HG03460 (cell line): Measurements from ENCODE around the gene MMAA.
"Not testable (repeated sequence)": the region's sequence is repeated elsewhere in the genome, so short reads cannot be mapped to it uniquely, and the experiment has no call there.

Source experiments
- ATAC-seq: cut with Tn5 transposase; IDR thresholded peaks from one replicate; pipeline ENCODE4 v1.9.1; 2021; ENCODE audit not compliant: unreplicated experiment

MMAA gene

DNA sequence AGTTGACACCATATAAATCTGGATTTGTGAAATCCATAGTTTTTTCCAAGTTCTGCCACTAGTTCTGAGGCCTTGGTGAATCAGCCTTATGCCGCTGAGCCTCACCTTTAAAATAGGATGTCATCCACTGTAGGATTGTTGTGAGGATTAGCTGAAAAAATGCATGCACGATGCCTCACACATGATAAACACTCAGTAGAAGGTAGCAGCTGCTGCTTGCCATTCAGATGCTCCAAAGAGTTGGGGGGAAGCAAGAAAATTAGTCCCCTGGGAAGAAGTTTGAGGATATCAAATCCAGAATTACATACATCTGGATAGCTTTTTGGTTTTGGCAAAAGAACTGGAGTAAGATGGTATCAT lies 7.4 kb downstream of the MMAA start:
- no peak for ATAC-seq

DNA sequence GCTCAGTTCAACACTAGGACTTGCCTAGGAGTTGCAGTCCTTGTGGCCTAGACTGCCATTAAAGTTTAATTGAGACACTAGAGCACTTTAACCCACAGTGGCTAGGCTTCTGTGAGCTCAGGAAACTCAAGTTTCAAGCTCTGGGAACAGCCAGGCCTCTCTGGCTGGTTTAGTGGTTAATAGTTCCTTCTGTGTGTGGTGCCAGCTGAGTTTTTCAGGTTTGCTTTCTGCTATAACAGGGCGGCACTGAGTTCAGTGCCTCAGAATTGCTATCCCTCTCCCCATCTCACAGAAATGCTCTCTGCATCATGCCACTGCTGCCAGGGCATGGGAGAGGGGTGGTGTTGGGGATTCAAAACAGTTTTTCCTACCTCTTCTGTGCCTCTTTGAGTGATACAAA lies 15.9 kb downstream of the MMAA start:
- no peak for ATAC-seq

DNA sequence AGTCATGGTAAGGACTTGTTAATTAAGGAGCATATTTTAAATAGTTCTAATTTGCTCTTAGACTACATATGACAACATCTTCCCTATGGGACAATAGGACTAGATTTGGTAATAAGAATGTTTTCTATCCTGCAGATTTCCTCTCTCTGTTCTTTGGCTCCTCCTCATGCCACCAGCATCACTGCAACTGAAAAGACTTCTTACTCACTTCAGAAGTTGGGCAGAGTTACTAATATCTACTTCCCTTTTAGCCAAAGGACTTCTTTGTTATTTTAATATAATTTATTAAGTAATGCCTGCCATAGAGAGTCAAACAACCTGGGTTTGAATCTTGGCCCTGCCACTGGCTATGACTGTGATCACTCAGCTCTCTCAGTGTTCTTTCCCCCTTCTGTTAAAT lies 16.4 kb downstream of the MMAA start:
- ATAC-seq = no peak

DNA sequence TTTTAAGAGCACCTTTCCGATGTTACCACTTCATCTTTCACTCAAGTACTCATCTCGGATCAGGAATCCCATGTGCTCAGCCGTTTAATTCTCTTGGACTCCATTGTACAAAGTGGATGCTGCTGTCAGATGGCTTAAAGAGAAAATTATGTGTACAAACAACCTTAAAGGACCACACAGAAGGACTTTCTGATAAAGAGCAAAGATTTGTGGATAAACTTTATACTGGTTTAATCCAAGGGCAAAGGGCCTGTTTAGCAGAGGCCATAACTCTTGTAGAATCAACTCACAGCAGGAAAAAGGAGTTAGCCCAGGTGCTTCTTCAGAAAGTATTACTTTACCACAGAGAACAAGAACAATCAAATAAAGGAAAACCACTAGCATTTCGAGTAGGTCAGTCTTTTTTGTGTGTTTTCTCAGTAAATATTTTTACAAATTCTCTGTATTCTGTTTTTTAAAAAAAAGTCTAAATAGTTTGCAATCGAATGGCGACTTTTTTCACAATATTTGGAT lies 20.1 kb downstream of the MMAA start:
- no peak for ATAC-seq

DNA sequence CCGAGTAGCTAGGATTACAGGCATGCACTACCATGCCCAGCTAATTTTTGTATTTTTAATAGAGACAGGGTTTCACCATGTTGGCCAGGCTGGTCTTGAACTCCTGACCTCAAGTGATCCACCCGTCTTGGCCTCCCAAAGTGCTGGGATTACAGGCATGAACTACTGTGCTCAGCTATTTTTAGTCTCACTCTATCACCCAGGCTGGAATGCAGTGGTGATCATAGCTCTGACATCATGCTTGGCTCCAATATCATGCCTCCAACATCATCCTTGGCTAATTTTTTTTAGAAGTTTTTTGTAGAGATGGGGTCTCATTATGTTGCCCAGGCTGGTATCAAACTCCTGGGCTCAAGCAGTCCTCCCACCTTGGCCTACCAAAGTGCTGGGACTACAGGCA lies 21.1 kb downstream of the MMAA start:
- not testable (repeated sequence) for ATAC-seq

DNA sequence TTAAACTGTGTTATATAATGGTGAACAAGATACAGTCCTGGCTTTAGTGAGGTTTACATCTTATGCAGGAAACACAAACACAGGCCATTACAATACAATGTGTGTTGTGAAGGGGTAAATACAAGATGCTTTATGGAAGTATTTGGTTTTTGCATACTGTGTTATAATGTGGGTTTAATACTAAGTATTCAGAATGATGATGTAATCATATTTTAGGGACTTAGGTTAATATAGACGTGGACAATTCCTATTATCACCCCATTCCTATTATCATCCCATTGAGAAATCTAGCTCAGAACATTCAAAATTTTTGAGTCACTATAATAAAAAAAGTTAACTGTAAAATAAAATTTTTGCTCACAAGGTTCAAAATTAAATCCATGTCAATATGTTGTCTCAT lies 24.1 kb downstream of the MMAA start:
- ATAC-seq = no peak

DNA sequence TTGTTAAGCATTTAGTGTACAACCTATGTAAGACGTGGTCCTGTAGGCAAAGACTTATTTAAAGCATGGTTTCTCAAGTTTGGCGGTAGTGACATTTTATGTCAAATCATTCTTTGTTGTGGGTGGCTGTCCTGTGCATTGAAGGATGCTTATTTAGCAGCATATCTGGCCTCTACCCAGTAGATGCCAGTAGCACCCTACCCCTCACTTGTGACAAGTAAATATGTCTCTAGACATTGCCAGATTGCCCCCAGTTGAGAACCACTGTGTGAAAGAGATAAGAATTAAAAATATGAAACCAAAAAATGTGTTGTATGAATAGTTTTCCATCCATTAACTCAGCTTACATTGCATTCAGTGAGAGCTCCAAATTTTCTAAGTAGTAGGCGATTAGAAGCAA lies 25.5 kb downstream of the MMAA start:
- ATAC-seq = no peak

DNA sequence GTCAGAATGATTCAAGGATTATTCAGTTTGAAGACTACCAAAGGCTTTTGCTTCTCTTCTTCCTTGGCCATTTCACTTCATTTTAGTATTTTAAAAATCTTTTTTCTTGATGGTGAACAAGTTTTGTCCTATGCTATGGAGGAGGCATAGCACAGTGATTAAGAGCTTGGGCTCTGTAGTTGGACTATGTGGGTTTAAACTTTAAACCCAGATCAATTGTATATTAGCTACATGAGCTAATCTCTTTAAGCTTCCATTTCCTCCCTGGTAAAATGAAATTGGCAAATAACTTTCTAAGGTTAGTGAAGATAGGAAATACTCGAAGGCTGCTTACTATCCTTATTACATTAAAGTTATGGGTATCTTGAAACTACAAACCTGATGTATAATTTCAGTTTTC lies 37.0 kb downstream of the MMAA start:
- no peak for ATAC-seq

DNA sequence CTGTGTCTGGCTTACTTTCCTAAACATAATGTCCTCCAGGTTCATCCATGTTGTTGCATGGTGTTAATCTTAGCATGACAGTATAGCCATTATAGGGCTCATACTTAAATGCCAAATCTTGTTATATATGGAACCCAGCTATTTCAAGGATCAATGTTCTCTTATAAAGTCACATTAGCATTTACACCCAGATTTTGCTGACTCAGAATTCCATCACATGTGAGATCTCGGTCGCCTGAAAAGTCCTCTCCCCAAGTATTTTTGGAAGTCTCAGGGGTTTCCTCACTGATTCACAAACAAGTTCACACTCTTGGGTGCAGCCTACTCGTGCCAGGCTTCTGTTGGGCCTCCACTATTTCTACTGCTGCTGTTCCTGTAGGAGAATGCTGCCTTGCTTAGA lies 40.9 kb downstream of the MMAA start:
- ATAC-seq = no peak

DNA sequence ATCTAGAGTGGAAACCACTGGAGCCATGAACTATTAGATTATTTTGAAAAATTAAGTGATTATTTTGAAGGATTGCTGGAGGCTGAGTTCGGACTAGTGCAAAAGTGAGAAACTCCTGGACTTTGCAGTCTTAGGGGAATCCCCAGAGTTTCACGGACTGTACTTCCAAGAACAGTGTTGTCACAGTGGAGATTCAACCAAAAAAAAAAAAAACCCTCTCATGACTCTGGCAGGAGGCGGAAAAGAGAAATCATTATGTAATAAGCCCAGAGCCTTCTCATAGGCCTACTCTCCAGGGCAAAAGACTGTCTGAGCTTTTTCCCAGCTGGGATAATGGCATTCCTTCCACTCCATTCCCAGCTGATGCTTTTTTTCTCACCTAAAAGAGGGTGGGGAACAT lies 44.0 kb downstream of the MMAA start:
- no peak for ATAC-seq

DNA sequence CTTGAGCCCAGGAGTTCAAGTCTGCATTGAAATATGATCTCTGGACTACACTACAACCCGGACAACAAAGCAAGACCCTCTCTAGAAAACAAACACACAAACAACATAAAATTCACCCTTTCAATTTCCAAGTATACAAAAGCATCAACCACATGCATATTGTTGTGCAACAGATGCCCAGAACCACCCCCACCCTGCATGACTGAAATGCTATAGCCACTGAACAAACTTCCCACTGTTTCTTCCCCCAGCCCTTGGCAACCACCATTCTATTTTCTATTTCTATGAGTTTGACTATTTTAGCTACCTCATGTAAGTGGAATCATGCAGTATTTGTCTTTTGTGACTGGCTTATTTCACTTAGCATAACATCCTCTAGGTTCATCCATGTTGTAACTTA lies 46.6 kb downstream of the MMAA start:
- ATAC-seq = no peak

DNA sequence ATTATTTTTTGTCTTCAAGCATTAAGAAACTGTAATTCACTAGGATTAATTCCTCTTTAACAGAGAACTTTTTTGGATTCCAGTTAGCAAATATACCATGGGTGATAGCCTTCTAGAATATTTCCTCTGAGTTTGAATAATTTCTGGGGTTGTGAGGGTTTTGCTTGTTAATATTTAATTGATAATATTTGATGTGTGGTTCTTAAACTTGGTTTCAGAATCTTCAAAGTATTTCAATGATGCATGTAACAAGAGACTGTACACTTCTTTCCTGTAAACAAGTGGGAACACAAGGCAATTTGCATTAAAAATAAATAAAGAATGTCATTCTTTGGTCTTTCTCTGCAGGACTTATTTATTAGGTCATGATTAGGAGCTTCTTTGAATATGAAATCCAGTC lies 51.2 kb downstream of the MMAA start:
- peak; percentile 65 for ATAC-seq

DNA sequence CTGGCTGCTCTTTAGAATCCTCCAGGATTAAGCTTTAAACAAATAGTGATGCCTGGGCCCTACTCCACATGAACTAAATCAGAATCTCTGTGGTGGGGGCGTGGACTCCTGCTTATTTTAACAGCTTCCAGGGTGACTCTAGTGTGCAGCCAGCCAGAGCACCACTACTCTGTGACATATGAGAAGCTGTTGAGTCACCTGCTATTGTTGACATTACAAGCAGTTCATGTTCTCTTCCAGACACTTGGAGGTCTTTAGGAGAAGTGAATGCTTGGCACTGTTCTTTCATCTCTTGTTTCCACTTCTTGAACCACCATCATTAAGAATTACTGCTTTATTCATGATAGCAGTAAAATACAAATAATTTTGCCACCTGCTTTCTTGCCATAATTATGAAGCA lies 60.3 kb downstream of the MMAA start:
- ATAC-seq = no peak

DNA sequence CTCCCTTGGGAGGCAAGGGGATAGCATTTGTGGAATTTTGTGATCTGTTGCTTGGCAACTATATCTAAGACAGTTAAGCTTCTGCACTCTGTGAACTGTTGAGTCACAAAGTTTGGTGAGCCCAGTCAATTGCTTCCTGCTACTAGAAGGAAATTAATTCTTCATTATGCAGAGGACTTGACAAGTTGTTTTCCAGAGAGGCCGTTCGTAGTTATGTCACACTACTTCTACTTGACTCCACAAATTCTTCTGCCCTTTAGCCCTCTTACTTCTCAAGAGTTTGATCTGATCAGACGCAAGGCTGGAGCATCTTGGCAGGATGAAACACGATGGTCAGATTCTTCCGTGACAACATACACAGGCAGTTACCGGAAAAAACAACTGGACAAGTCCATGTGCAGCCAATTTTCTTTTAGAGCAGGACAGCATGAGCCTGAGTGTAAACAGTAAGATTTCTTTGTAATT lies 60.8 kb downstream of the MMAA start, which contains the start of gene C4orf51:
TSS of gene C4orf51 (plus strand) at position 156 of the 465 bp plus-strand sequence. CDS start at position 214, 58 bp downstream.
- ATAC-seq = no peak

DNA sequence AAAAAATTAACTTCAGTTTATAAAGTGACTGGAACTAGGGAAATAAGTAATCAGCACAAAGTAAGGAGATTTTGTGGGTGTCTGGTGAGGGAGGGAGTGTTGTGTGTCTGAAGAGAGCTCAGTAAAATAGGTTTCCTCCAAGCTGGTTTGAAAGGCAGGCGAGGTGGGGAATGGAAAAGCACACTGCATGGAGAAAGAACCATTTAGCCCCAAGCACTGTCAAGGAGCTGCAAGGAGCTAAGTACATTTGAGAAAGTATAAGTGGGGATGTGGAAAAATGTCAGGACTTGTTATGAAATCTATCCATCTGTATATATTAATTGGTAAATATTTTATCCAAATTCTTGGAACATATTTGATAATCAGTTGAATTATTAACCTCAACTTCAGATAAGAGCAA lies 61.7 kb downstream of the MMAA start:
- ATAC-seq = no peak

DNA sequence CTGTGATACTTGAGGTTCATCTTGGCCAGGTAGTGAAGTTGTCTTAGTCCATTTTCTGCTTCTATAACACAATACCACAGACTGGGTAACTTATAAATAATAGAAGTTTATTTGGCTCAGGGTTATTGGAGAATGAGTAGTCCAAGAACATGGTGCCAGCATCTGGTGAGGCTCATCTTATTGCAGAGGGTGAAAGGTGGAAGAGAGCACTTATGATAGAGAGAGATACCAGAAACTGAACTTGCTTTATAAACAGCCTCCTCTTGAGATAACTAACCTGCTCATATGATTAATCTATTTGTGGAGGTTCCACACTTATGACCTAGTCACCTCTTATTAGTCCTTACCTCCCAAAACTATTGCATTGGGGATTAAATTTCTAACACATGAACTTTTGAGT lies 62.3 kb downstream of the MMAA start:
- ATAC-seq = no peak

DNA sequence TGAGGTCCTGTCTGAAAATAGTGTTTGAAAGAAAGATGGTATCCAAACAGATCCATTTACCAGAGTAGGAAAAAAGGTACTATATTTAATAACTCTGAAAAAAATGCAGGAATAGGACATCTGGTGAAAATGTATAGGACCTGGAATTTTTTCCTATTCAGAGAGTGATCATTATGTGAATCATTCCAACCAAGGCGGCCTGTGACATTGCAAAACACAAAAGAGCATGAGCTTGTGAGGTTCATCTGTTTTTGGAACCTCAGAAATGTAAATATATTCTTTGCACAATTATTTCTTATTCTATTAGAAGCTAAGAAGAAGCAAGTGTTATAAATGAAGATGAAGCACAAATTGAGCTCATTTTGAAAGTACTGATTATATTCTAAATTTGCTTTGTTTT lies 62.8 kb downstream of the MMAA start:
- ATAC-seq = no peak

DNA sequence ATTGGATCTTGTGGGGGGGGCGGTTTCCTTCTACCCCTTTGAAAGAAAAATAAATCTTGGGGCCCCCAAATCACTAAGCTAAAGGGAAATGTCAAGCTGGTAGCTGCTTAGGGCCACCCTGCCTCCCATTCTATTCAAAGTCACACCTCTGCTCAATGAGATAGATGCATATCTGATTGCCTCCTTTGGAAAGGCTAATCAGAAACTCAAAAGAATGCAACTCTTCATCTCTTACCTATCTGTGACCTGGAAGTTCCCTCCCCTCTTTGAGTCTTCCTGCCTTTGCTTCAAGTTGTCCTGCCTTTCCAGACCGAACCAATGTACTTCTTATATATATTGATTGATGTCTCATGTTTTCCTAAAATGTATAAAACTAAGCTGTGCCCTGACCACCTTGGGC lies 67.8 kb downstream of the MMAA start:
- no peak for ATAC-seq

DNA sequence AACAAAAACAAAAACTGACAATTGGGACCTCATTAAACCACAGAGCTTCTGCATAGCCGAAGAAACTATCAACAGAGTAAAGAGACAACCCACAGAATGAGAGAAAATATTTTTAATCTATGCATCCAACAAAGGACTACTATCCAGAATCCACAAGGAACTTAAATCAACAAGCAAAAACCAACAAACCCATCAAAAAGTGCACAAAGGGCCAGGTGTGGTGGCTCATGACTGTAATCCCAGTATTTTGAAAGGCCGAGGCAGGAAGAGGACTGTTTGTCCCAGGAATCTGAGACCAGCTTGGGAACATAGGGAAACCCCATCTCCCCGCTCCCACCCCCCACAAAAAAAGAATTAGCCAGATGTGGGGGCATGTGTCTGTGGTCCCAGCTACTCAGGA lies 71.4 kb downstream of the MMAA start:
- ATAC-seq = no peak

DNA sequence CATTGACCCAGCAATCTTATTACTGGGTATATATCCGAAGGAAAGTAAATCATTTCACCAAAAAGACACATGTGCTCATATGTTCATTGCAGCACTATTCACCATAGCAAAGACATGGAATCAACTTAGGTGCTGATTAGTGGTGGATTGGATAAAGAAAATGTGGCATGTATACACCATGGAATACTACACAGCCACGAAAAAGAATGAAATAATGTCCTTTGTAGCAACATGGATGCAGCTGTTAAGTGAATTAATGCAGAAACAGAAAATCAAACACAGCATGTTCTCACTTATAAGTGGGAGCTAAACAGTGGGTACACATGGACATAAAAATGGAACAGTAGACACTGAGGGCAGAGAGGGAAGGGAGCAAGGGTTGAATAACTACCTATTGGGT lies 72.2 kb downstream of the MMAA start:
- not testable (repeated sequence) for ATAC-seq

DNA sequence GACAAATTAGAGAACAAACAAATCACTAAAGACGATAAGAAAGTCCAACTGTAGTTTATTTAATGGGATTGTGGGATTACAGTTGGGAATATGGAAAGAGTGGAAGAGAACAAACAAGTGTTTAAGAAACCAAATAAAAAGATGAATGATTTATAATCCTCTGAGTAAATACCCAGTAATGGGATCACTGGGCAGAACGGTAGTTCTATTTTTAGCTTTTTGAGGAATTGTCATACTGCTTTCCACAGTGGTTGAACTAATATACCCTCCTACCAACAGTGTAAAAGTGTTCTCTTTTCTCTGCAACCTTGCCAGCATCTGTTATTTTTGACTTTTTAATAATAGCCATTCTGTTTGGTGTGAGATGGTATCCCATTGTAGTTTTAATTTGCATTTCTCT lies 75.7 kb downstream of the MMAA start:
- no peak for ATAC-seq

DNA sequence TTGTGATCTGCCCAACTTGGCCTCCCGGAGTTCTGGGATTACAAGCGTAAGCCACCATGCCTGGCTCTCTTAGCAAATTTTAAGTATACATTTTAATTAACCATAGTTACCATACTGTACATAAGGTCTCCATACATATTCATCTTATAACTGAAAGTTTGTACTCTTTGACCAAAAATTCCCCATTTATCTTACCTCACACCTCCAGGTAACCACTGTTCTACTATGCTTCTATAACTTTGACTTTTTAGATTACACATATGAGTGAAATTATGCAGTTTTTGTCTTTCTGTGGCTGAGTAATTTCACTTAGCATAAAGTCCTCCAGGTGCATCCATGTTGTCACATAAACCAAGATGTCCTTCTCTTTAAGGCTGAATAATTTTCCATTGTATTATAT lies 78.1 kb downstream of the MMAA start:
- ATAC-seq = no peak

DNA sequence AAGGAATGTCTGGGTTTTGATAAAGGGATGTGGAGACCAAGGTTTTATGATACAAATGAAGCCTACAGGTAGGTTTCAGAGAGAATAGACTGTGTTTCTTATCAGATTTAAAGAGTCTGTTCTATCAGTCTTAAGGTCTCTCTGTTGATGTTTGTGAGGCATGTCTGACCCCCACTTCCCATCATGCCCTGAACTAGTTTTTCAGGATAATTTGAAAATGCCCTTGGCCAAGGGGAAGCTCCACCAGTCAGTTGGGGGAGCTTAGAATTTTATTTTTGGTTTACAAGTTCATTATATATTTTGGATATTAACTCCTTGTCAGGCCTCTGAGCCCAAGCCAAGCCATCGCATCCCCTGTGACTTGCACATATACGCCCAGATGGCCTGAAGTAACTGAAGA lies 79.3 kb downstream of the MMAA start:
- ATAC-seq = no peak
